IMR-90 (cell line): ENCODE results near the gene ZG16.

Experiments
- CEBPB ChIP-seq: IDR thresholded peaks from 2 replicates; pipeline ENCODE4 v1.6.1; 2012; ENCODE audit warnings: low read depth, low read length, improper control_type of control experiment
- CTCF ChIP-seq: conservative IDR thresholded peaks from 2 replicates; pipeline ENCODE4 v1.5.1; 2012; ENCODE audit warnings: mild to moderate bottlenecking, low read depth, low read length, improper control_type of control experiment
- FOS ChIP-seq: fragments of 150-350 bp; IDR thresholded peaks from 2 replicates; pipeline ENCODE4 v1.6.1; 2016; ENCODE audit warnings: low read depth, low read length
- MAFK ChIP-seq: IDR thresholded peaks from 2 replicates; pipeline ENCODE4 v1.6.1; 2012; ENCODE audit warnings: low read depth, low read length, improper control_type of control experiment
- MXI1 ChIP-seq: IDR thresholded peaks from 2 replicates; pipeline ENCODE4 v1.6.1; 2012; ENCODE audit warnings: low read depth, mild to moderate bottlenecking, low read length, moderate library complexity, borderline replicate concordance
- POLR2A ChIP-seq: IDR thresholded peaks from 2 replicates; pipeline ENCODE4 v1.6.1; 2012; ENCODE audit warnings: mild to moderate bottlenecking, low read depth, low read length
- RAD21 ChIP-seq: IDR thresholded peaks from 2 replicates; pipeline ENCODE4 v1.6.1; 2012; ENCODE audit warnings: low read length, improper control_type of control experiment
- RCOR1 ChIP-seq: IDR thresholded peaks from 2 replicates; pipeline ENCODE4 v1.6.1; 2012; ENCODE audit warnings: mild to moderate bottlenecking, low read length, improper control_type of control experiment; ENCODE audit not compliant: insufficient replicate concordance
- RFX5 ChIP-seq: IDR thresholded peaks from 2 replicates; pipeline ENCODE4 v1.8.0; 2012; ENCODE audit warnings: low read depth, mild to moderate bottlenecking, low read length, moderate library complexity
- SMC3 ChIP-seq: fragments of 150-350 bp; IDR thresholded peaks from 2 replicates; pipeline ENCODE4 v1.6.1; 2016; ENCODE audit warnings: low read depth, mild to moderate bottlenecking, antibody characterized with exemption, low read length, moderate library complexity
- TF ChIP-seq, protein P1 (sequence below): fragments of 150-350 bp; IDR thresholded peaks from 2 replicates; pipeline ENCODE4 v1.6.1; 2016; ENCODE audit warnings: low read depth, mild to moderate bottlenecking, low read length, moderate library complexity, borderline replicate concordance
- TF ChIP-seq, protein P2 (sequence below): fragments of 150-350 bp; IDR thresholded peaks from 2 replicates; pipeline ENCODE4 v1.6.1; 2017; ENCODE audit warnings: mild to moderate bottlenecking, antibody characterized with exemption, low read length, low read depth

DNA sequence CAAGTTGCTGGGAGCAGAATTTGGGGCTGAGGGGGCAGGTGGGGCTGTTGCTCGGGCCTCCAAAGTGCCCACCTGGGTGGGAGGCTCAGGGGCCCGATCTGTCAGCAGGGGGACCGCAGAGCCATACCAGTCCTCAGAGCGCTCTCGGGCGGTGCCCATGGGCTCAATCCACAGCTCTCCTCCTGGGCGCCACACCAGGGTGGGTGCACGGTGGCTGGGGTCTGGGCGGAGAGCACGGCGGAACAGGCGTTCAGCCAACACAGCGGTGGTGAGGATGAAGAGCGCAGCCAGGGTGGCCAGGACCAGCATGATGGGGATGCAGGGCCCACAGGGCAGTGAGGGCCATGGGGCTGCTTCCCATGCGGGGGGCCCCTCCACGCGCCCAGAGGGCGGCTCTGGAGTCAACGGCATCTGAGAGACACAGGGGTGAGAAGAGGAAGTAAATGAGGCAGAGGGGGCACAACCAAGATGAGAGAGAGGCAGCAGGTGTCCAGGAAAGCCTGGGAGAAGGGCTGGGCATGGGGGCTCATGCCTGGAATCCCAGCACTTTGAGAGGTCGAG, 33.4 kb upstream of the ZG16 start:
- TF ChIP-seq POLR2A (no peak), FOS (no peak), CTCF (no peak), RFX5 (no peak), RAD21 (no peak), MXI1 (no peak), RCOR1 (no peak), MAFK (no peak), CEBPB (no peak), SMC3 (no peak)
- TF ChIP-seq, protein P1, sequence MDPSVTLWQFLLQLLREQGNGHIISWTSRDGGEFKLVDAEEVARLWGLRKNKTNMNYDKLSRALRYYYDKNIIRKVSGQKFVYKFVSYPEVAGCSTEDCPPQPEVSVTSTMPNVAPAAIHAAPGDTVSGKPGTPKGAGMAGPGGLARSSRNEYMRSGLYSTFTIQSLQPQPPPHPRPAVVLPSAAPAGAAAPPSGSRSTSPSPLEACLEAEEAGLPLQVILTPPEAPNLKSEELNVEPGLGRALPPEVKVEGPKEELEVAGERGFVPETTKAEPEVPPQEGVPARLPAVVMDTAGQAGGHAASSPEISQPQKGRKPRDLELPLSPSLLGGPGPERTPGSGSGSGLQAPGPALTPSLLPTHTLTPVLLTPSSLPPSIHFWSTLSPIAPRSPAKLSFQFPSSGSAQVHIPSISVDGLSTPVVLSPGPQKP = no peak
- TF ChIP-seq, protein P2, sequence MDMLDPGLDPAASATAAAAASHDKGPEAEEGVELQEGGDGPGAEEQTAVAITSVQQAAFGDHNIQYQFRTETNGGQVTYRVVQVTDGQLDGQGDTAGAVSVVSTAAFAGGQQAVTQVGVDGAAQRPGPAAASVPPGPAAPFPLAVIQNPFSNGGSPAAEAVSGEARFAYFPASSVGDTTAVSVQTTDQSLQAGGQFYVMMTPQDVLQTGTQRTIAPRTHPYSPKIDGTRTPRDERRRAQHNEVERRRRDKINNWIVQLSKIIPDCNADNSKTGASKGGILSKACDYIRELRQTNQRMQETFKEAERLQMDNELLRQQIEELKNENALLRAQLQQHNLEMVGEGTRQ = no peak
